NK-92 (cell line): ENCODE data around the gene SLC16A6.
"Not testable (repeated sequence)": the region's sequence is repeated elsewhere in the genome, so short reads cannot be mapped to it uniquely, and the experiment has no call there.

Experiments used
- DNase-seq: peaks from one replicate; lab custom pipeline; 2025; ENCODE audit not compliant: unreplicated experiment; lab: John Stamatoyannopoulos, UW

SLC16A6 gene

DNA sequence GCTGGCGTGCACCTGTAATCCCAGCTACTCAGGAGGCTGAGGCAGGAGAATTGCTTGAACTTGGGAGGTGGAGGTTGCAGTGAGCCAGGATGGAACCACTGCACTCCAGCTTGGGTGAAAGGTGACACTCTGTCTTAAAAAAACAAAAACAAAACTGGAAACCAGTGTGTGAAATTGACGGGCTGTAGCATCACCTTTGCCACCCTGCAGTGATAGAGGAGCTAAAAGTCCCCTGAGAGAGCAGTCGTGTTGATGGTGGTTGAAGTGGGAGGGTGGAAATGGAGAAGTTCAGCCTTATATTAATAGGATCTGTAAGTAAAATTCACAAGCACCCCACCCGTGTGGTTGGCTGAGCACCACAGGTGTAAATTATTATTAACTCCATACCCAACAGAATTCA, 65.9 kb downstream of the SLC16A6 start:
- not testable (repeated sequence) for DNase-seq

DNA sequence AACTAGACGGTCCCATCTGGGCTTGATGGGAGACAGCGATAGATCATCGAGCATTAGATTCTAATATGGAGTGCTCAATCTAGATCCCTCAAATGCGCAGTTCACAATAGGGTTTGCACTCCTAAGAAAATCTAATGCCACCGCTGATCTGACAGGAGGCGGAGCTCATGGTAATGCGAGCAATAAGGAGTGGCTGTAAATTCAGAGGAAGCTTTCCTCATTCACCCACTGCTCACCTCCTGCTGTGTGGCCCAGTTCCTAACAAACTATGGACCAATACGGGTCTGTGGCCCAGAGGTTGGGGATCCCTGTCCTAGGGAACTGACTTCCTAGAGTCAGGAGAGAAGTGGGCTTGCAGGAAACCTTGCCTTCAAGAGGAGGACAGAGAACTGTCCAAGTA, 68.3 kb downstream of the SLC16A6 start:
- no peak for DNase-seq

DNA sequence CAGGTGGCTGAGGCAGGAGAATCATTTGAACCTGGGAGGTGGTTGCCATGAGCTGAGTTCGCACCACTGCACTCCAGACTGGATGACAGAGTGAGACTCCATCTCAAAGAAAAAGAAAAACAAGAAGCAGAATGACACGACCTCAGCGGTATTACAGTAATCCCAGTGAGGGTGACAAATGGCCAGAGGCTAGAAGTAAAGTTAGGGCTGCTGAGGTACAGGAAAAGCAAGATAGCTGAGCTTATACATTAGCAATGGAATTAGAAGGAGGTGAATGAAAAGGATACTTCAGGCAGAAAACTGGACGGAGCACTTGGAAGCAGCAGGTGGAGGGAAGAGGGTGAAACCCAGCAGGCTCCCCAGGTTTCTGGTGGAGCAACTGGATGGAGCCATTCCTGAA, 69.1 kb downstream of the SLC16A6 start:
- no peak for DNase-seq

DNA sequence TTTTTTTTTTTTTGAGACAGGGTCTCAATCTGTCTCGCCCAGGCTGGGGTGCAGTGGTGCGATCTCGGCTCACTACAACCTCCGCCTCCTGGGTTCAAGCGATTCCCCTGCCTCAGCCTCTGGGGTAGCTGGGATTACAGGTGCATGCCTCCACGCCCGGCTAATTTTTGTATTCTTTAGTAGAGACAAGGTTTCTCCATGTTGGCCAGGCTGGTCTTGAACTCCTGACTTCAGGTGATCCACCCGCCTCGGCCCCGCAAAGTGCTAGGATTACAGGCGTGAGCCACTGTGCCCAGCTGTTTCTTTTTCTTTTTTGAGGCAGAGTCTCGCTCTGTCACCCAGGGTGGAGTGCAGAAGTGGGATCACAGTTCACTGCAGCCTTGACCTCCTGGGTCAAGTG, 70.1 kb downstream of the SLC16A6 start:
- DNase-seq = not testable (repeated sequence)

DNA sequence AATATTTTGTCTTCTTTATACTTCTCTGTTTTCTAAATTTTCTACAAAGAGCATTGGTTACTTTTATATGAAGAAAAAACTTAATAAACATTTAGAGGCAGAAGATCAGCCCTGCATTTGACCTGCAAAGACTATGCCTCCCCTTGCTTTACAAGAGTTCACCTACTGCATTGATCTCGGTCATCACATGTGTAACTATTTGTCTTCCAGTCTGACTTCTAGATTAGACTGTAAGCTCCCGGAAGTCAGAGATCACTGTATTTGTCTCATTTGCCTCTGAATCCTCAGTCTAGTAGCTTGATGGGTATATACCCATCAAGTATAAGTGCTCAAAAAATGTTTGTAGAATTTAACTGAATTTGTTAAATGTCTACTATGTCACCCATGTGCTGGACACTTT, 70.7 kb downstream of the SLC16A6 start:
- not testable (repeated sequence) for DNase-seq

DNA sequence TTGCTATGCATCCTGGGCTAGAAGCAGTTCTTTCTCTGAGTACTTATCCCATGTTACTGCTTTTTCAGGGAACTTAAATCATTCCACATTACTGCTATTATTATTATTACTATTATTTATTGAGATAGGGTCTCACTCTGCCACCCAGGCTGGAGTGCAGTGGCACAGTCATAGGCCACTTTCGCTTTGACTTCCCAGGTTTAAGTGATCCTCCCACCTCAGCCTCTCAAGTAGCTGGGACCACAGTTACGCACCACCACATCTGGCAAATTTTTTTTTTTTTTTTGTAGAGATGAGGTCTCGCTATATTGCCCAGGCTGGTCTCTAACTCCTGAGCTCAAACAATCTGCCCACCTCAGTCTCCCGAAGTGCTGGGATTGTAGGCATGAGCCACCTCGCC, 71.5 kb downstream of the SLC16A6 start:
- DNase-seq = not testable (repeated sequence)
